Putamen (tissue), 1 donor: ENCODE measurements around the gene YLPM1.

Experiments
- DNase-seq: peaks from one replicate; pipeline ENCODE4 v3.0.0-alpha.2; 2016; ENCODE audit warnings: low spot score

YLPM1 gene

DNA sequence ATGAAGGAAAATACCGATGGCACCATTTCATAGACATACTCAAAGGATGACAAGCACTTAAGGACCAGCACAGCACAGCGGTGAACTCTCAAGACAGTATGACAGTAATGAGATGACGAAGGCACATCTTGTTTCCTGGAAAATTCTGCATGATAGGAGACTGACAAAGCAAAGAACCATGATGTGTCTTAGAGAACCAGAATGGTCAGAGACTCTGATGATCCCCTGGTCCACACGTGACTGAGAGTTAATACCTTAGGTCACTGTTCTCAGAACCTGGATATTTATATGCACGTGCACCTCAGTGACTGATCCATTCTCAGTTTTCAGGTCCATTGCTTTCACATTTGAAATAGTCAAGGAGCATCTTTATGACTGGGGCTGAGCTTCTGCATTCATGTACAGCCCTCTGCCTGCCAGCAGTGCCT is 77.5 kb downstream of the YLPM1 start:
- no peak for DNase-seq

DNA sequence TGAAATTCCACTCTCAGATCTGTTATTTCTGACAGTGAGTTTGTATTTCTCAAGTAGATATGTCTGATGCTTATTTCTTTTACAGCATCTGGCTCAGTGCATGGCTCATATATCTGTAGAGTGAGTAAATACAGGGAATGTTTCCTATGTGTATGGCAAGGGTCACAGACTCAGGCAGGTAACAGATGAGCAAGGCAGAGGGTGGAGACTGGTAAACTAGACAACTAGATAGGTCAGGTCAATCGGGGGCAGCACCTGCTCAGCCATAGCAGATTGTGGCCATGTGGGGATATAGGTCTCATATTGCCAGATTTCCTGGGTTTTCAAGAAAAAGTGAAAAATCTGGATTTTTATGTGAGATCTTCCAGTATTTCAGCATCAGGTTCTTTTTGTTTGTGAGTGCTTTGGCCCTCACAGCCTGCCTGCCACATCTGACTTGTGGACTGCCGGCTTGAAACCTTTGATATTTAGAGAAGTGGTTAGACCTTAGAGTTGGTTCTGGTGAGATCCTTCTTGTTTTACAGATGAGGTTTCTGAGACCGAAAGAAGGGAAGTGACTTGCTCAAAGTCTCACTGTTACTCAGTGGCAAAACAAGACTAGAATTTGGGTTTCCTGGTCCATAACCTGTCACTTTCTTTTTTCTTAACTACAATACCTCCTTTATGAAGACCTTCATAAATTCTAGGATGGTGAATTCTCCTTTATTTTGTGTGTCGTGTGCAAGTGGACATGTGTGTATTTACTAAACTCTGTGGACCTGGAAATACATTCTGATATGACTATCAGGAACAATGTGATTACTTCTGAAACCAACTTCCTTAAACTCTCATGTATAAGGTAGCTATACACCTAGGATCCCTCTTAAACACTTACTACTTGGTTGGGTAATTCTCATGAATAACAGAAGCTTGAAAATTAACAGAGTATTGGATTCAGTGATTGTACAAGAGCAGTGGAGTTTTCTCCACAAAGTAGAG is 78.4 kb downstream of the YLPM1 start:
- DNase-seq, result no peak

DNA sequence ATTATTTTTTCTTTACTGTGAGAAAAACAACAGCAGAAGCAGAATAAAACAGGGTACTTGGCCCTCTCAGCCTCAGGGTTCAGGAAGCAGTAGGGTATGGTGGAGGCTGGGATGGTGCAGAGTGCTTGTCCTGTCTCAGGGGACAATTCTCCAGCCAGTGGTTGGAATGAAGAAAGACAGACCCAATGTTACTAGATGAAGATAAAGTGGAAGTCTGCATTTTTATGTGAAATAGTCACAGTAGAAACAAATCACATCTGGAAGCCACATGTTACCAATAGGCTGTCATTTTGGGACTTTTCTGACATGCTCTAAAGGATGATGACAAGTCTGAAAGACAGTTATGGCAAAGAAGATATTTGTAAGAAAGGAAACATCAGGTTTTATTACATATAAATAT is 80.5 kb downstream of the YLPM1 start:
- no peak for DNase-seq

DNA sequence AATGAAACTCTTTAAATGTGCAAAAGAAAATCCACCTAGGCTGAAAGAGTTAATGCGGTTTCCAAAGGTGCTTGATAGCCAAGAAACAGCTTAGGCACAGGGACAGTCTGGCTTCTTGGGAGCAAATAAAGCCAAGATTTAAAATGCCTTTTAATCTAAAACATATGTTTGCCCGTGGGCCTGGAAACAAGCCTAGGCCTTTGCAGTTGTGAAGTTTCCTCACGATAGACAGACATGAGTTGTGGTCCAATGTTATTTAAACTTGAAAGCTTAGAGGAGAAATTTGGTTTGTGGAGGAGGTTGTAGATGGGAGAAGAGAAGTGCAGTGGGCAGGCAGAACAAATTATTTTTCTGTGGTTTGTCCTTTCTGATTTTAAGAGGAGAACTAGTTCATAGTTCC is 83.1 kb downstream of the YLPM1 start:
- no peak for DNase-seq

DNA sequence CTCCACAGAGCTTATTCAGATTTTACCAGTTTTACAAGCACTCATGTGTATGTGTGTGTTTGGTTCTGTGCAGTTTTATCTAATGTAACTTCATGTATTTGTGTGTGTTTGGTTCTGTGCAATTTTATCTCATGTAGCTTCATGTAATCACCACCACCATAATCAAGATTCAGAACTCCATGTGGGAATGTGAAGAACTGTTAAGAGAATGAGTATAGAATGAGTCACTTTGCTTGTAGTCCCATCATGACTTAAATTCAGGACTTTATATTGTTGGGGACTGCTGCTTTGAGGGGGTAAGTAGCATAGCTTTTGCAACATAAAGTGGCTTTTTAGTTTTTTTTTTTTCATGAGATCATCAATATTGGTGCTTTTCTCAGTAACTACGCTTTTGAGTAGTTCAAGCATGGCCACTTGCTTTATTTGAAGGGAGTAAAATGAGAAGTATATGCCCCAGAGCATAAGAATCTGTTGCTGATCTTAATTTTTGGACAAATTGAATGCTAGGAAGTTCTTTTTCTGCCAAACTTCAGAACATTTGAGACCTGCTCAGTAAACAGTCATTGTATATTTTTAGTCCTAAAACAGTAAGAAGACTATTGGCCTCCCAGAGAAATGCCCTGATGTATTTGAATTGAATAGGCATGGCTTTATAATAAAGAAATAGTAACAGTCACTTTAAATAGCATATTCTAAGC is 84.0 kb downstream of the YLPM1 start:
- no peak for DNase-seq

DNA sequence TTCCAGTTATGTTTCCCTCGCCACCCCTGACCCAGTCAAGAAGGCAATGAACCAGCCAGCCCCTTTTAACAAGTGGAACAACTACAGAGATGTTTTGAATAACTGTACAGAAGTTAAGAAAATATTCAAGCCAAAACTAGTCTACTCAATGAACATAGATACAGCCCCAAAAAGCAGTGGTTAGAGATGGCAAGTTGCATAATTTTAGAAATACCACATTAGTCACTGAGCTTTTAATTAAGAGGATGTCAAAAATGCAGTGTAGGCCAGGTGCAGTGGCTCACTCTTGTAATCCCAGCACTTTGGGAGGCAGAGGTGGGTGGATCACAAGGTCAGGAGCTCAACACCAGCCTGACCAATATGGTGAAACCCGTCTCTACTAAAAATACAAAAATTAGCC is 85.7 kb downstream of the YLPM1 start:
- DNase-seq, result no peak

DNA sequence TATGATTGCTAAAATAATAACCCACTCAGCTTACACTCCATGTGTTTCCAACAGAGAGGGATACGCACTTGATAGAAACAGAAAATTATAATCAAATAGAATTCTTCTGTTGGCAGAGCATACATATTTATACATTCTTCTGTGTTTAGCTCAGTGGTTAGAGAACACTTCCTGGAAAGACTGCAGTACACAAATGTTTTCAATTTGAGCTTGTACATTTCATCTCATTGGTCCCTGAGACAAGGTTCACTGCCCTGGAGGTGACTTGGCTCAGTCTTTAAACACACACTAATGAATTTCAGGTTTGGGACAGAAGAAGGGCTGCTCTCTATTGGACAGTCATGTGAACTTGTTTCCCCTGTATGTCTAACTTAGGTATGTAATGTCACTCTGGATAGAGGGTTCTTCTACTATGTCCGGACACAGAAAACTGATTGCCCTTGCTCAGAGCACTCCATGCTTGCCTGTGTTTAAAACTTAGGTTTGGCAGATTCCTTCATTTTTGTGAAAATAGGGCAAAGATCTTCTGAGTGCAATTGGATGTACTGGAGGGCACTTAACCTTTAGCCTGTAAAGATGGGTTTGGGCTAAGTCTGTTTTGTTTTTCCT is 89.9 kb downstream of the YLPM1 start:
- DNase-seq, result no peak

DNA sequence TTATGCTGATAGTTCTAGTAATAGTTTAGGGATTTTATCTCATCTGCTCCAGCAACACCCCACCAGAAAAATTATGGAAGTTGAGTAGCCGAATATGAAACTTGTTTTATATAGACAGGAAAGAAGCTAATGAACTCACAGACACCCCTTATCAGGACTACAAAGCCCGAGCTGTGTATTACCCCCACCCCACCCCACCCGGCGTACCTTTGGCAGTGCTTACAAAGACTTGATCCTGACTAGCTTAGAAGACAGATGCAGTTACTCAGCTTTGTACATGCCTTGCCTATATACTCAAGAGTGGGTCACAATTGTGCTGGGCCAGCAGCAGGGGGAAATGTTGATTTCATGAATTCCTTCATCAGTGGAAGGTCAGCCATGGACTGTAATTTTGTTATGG is 90.5 kb downstream of the YLPM1 start:
- no peak for DNase-seq

DNA sequence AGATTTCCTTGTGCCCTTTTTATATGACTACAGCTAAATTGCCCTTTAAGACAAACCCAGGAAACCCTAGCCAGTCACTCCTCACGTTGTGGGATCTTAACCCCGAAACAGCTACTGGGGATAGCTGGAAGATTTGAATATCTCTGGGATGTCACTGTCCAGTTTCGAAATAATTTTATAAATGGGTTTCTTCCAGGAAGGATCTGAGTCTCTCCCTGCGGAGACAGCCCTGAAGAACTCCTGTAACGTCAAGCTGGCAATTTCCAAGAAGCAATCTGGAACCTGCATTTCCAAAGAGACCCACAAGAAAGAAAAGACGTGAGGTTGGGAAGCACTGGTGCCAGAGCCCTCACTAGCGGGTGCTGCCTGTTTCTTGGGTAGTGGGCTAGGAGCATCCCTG is 91.9 kb downstream of the YLPM1 start:
- no peak for DNase-seq

DNA sequence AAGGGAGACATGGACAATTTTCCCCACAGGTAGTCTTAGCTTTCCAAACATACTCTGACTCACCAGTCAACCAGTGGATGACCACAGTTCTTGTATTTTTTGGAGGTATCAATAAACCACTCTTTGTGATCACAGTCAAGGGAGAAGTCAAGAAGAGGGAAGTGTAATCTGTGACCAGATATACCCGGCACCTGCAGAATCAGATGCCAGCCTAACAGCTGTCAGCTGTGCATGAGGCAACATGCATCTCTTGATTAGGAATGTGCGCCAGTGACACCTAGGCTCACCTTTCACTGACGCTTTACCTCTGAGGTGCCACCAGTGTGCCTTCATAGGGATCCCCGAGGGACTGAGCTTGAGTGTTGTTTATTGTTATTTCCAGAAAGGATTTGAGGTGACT is 92.8 kb downstream of the YLPM1 start:
- DNase-seq, result no peak

DNA sequence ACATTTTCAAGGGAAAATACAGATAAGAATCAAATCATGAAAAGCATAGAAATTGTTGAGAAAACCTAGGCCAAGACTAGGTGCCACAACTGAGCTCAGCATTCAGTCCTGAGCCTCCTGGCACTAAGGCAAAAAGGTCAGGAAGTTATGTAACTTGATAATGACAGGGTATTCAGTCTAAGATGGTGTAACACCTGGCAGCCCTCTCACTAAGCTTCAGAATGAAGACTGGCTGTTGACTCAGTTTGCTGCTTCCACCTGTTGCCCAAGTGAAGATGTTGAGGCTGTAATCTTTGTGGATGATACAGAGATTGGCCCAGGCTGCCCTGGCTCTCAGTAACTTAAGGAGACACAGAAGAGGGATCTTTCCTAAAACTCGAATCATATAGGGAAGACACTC is 93.2 kb downstream of the YLPM1 start:
- no peak for DNase-seq

DNA sequence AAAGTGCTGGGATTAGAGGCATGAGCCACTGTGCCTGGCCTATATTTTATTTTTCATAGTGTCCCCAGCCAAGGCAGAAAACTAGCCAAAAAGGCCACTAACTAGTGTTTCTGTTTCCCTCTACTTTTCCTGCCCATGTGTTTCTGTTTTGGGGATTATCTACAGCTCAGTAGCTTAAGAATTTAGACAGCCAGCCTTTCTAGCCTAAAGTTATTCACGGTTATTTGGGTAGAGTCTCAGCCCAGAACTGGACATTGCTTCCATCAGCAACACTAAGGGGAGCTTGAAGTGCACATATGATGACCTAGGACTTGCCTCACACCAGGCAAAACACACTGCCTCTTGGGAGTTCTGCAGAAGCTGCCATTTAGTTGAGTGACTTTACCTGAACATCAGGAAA is 94.9 kb downstream of the YLPM1 start:
- DNase-seq, result no peak

DNA sequence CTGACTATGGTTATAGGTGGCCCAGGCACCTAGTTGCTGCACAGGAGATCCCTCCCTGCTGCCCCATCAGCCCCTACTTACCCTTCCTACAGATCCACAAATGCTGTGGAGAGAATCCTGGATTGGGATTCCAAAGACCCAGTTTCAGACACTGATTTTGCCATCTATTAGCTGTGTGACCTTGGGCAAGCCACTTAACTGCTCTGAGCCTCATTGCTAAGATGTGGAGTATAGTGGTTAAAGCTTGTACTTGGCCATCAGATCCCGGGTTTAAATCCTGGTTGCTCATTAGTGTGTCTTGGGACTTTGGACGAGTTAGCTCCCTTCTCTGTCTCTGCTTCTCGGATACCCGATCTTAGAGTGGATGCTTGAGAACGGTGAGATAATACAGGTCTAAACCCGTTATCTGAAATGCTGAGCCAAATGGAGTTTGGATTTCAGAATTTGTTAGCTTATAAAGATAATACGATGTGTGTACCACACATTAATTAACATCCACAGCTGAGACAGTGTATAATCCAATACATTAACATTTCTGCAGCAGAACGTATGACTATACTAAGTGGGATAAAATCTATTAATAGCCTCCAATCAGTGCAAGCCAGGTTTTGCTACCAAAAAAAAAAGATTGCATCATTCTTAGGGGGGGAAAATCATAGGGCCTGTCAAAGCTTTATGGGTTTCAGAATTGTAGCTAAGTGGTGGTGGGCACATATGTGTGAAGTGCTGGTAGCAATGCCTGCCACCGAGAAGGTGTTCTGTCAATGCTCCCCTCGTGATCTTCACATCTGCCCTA is 96.8 kb downstream of the YLPM1 start:
- DNase-seq, result no peak

DNA sequence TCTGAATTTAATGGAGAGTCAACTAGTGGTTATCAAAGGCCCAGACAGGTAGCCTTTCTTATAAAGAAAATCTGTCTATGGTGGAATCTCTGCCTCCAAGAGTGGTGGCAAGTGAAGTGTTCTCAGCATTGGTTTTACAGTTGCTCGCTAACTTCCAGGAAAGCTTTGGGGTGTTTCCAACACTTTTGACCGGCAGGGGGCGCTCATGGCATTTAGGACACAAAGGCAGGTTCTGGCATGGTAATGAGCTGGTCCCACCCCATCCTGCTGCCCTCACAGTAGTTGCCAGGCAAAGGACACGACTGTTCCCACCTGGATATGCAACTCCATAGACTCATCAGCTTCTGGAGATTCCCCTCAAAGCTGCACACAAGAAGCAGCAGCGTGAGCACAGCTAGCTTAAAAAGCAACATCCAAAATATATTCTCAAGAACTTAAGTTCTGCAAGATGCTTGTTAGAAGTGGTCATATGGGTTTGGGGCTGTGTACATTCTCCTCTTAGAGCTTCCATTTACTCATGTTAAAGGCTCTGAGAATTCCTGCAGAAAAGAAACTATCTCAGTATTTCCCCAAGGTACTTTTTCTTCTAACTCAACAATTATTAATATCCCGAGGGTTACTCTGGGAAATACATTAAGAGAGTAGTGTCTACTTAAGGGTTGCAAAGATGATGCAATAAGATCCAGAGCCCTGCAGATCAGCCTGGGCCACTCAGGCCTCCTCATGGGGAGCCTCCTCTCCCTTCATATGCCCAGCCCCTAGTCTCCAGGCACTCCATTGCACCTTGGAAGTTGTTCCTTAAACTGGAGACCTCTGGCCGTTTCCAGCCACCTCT is 98.0 kb downstream of the YLPM1 start:
- DNase-seq, result peak; percentile 83

DNA sequence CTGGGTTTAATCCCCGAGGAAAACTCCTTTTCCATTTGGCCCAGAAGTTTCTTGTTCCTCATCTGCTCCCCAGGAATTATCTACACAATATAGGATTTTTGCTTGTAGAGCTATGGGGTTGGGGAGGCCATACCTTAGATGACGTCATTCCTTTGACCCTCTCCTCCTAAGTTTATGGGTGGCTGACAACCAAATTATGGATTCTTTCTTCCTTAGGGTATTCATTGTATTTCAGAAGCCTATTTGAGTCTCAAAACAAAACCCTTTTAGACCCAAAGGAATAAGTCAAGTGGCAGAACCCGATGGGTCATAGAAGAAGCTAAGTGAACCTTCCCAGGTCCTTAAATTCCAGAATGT is 98.6 kb downstream of the YLPM1 start:
- no peak for DNase-seq

DNA sequence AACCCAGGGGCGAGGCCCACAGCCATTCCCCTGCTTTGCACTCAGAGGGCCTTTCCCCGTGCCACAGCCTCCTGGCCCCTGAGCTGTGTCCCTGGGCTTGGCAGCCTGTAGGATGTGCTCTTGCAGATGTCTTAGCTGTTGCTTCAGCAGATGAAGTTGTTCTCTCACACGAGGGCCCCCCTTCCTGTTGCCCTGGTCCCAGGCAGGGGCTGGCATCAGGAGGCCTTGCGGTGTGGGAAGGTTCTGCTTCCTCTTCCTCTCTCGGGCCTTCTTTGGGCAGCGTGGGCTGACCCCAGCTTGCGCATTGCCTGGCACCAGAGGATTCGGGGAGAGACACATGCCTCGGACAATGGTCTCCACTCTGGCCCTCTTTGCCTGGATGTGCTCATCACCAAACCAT is 100.2 kb downstream of the YLPM1 start:
- no peak for DNase-seq

DNA sequence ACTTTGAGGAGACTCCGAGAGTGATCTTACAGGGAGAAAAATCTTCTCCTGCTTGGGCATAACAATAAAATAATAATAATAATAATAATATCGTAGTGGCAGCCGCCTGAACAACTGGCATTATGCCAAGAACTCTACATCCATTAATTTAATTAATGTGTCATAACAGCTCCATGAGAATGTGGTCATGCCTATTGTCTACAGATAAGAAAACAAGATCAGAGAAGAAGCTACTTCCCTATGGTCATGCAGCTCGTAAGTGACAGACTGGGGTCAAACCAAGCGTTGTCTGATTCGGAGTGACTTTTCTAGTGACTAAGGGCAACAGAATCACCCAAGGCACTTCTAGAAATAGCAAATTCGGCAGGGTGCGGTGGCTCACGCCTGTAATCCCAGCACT is 101.1 kb downstream of the YLPM1 start:
- DNase-seq, result no peak

DNA sequence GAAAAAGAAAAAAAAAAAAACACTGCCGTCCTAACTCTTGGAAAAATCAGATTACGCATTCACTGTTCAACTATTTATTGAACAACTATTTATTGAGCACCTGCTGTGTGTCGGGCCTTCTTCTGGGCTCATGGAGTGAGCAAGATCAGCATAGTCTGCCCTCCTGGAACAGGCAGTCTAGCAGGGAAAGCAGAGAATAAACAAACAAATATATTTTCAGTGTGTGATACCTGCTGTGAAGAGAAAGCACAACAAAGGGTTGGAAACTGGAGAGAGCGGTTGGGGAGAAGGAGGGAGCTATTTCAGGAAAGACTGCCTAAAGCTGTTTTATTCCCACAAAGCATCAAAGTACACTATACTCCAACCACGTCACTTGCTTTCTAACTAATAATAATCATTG is 102.0 kb downstream of the YLPM1 start:
- no peak for DNase-seq

DNA sequence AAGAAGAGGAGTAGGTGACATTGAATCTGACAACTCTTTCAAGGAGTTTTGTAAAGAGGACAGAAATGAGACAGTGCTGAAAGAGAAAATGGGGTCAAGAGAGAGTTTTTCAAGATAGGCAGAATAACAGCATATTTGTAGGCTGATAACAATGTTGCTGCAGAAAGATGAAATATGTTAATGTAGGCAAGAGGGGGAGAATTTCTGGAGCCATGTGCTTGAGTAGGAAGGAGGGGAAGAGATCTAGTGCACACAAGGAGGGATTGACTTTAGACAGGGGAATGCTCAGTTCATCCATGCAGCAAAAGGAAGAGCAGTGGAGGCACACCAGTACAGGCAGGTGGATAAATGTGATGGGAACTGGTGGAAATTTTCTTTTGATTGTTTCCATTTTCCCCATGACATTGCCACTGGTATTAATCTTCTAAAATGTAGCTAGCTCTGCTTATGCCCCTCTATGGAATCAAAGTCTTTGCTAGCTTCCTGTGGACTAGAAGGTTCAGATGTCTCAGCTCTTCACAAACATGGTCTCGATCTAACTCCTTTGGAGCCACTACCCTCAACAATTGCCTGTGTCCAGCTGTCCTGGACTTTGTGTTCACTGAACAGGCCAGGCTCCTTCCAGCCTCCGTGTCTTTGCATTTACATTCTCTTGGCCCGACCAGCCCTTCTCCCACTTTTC is 103.7 kb downstream of the YLPM1 start:
- peak; percentile 74 for DNase-seq

DNA sequence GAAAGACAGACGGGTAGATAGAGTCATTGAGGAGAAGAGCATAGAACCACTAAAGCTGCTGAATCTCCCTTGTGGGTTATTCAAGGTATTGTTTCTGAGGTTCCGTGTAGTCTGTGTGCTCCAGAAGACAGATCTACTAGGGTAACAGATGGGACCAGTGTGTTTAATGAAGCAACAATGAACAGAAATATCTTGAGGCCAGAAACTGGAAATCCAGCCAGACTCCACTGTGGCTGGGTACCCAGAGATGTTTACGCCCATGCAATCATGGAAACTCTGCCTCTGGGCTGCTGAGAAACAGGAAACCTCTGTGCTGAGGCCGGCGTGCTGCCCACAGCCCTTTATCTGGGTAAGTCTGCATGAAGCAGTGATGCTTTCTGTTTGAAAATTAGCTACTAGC is 104.6 kb downstream of the YLPM1 start:
- DNase-seq, result no peak

DNA sequence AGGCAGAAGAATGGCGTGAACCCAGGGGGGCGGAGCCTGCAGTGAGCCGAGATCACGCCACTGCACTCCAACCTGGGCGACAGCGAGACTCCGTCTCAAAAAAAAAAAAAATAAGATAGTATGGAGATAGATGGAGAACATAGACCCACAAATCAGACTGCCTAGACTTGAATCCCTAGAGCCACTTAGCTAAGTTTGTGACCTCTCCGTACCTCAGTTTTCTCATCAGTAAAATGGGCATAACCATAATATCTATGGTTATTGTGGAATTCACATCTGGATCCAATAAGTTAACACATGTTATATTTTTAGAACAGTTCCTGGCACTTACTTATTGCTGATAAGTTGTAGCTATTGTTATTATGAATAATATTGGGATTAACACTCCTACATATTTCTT is 105.6 kb downstream of the YLPM1 start:
- no peak for DNase-seq
